Measurements from ENCODE around the gene TRAF6.
A peak's percentile ranks its signal among the peaks of the same experiment; 100 is the strongest.

The TRAF6 gene

DNA sequence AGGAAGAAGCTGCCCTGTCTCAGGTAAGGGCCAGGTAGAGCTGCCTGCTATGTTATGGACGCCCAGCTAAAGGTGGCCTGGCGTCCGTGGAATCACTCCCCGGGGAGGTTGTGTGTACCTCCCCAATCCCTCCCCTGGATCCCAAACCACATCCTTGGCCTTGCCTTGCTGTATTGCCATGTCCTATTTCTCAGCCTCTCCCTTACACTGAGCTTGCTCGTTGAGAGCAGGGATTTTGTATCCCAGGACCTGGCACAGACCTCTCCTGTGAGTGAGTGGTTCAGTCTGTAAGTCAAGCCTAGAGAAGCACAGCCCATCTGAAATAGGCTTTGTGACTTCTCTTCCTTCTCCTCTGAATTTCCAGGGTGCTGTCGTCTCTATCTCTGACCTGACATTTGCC, 53.9 kb downstream of the TRAF6 start:
- DNase-seq = no peak

DNA sequence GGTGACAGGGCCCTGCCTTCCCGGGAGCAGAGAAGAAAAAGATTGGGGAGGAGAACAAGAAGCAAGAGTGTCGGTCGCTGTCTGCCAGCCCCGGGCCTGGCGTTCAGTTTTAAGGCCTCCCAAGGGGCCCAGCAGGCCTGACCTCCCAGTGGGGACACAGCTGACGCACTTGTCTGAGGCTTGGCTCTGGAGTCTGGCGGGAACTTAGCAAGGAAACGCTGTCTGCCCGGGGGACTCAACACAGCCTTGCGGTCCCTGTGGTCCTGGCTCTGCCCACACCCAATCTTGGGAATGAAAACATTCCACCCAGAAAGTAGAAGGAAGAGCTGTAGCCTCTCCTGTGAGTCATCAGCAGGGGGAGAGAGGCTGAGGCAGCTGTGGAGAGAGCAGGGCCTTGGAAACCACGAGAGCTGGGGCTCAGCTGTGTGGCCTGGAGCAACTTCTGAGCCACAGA, 54.4 kb downstream of the TRAF6 start:
- peak; percentile 16 to 20 for DNase-seq

DNA sequence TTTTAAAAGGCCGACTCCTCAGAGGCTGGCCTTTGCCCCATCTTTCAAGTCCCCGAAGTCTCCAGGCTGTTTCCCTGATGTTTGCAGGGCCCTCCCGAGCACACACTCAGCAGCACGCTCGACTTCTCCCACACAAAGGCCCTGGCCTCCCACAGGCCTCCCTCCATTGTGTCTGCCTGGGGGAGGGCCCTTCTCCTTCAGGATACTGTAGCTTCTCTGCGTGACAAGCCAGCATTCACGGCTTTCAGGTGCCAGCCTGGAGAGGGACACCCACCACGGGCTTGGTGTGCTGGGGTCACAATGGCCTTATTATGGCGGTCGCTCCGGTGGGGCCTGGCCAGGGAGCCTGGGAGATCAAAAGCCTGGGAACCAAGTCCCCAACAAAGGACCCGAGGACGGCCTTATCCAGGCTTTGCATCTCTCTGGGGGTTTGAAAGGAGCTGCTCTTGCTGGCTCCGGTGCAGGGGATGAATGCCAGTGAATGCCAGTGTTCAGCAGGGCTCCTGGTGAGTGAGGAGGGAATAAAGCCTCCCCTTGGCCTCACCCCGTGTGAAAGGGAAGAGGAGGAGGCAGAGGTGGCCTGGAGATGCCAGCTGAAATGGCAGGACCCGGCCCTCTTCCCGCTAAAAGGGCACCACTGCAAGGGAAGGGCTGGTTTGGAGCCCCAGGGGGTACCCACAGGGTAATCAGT, 55.0 kb downstream of the TRAF6 start:
- no peak for DNase-seq

DNA sequence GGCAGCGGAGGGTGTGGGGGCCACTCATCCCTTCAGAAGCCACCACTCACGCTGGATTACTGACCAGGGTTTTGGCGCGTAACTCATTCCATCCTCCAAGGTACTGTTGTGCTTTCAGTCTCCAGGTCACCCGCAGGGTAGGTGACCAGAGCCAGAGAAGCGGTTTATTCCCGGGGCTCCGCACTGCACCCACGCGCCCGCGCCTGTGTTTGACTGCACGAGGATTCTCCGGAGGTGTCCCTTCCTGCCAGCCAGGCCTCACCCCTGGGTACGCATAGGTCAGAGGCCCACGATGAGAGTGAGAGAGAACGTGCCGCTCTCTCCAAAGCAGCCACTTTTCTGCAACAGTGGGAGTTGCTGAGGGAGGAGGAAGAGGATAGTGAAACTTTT, 55.5 kb downstream of the TRAF6 start:
- no peak for DNase-seq

DNA sequence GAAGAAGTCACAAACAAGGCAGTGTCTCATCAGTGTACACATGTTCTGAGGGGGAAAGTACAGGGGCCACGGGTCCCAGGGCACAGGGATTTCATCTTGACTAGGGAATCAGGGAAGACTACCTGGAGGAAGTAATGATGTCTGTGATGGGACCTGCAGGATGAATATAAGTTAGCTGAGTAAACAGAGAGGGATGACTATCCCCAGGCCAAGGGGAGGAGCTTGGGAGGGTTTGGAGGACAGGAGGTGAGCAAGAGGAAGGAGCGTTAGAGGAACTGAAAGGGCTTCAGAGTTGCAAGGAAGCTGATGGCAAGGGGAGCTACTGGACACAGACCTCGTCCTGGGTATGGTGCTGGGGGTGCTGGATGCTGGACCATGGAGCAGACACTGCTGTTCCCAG, 56.4 kb downstream of the TRAF6 start:
- peak; percentile 44 to 49 for DNase-seq

DNA sequence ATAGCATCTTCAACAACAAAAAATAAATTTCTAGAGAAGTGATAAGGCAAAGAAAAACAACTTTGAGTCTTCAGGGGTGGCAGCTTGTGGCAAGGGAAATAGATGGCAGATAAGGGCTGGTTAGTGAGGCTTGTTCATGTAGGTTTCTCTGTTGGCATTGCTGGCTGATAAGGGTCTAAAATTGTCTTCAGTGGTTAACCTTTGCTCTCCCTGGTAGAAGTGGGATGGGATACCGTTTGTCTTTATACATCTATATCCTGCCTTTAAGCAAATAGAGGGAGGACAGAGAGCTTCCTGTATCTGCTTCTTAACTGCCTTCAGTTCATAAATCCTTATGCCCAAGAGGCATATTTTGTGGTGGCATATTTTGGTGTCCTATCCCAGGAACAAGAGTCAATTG, 57.1 kb downstream of the TRAF6 start:
- no peak for DNase-seq

DNA sequence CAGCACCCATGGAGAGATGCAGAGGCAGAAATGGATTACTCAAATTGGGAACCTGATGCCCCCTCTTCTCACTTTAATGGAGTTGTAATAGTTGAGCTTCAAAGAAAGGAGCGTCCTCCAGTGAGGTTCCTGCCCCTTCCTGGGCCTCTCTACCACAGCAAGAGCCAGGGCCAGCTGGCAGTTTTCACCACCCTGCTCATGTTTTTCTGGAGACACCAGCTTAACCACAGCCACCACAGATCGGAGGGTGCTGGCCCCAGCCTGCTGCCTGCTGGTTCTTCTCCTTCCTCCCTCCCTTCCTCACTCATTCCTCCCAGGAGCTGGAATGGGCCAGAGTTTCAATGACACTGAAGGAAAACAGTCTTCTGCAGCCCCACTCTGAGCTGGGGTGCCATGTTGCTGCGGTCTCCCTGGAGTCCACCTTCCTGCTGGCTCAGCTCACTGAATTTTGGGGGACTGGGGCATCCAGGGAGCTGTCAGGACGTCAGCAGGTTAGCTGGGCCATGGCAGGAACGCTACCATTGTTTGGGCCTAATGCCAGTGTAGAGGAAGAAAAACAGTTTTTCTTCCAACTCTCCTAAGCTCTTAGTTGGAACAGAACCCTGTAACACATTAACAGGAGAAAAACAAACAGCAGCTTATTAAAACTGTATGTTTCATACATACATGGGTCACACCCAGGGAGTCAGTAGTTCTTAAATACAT, 57.7 kb downstream of the TRAF6 start:
- peak; percentile 43 to 63 for DNase-seq

DNA sequence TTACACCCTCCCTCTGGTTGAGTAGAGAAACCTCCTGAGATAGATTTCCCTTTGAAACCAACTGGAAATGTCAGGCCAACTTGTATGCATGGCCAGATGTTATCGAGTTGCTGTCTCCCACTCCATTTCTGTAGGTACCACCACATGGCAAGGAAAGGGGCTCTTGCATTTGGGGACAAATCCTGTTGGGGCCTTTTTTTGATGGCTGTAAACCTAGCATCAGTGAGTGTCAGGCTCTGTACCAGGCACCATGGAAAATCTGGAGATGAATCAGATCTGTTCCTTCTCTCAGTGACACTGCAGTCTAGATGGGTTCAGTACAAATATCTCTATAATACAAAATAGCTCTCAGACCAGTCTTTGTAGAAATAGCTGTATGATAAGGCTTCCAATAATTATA, 58.4 kb downstream of the TRAF6 start:
- DNase-seq = no peak

DNA sequence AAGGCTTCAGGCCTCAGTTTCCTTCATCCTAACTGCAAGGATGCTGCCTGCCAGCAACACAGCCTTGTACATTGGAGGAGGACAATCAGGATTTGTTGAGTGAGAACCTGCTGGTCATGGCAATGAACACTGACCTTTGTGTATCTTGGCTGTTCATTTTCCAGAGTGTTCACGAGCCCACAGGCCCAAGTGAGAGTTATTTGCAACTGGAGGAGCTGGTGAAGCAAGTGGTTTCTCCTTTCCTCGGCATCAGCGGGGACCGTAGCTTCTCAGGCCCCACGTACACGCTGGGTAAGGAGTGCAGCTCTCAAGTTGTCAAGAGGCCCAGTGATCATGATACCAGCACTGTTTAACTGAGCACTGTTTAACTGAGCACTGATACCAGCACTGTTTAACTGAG, 59.0 kb downstream of the TRAF6 start:
- DNase-seq = no peak

DNA sequence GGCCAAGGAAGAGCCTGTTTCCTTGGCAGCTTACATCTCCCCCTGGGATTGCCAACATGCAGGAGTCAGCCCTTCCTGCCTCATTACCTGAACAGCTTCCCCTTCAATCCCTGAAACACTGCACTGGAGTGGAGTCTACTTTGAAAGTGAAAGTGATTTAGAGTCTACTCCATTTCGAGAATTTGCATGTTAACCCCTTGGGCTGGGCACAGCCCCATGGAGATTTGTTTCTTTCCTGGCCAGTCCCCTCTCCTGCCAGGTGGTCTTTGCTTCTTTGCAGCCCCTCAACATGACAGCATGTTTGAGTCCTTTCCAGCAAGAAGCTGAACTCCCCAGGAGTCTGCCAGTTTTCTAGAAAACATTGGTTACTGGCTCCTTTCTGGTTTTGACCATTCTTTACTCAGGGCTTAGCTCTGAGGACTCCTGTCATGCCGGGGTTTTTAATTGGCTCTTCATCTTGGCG, 59.9 kb downstream of the TRAF6 start:
- DNase-seq = no peak

DNA sequence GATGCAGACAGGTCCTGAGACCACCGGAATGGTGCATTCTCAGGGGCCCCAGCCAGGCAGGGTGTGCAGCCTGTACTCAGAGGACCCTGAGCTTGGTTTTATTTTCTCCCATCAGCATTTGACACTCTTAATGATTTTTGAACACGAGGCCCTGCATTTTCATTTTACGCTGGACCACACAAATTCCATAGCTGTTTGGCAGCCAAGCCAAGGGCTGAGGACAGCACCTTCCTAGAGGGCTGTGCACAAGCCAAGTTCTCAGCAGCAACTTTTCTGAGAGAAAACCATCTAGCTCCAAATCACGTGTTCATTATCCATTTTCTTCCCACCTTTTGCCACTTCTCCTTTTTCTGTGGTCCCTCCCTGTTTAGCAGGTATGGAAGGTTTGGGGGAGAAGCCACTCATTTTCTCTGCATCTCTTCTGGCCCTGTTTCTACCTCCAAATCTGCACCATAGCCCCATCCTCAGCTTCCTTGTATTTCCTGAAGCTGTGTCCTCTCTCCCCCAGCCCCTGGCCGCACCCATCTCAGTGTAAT, 60.4 kb downstream of the TRAF6 start:
- no peak for DNase-seq

DNA sequence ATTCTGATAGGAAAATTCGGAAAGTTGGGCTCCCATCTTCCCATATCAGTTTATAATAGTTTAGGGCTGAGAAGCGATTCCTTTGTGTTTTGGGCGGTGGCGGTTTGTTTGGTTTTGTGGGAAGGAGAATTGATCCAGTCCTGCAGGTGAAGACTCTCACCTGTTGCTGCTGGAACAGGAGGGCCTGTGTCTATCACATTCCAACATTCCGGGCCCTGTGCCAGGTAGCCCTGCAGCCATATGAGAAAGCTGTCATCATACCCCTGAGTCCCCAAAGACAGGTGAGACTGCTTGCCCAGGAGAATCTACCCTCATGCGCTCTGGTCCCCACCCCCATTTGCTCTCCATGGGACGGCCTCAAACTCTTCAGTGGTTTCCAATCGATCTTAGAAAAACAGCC, 62.1 kb downstream of the TRAF6 start:
- DNase-seq = no peak

DNA sequence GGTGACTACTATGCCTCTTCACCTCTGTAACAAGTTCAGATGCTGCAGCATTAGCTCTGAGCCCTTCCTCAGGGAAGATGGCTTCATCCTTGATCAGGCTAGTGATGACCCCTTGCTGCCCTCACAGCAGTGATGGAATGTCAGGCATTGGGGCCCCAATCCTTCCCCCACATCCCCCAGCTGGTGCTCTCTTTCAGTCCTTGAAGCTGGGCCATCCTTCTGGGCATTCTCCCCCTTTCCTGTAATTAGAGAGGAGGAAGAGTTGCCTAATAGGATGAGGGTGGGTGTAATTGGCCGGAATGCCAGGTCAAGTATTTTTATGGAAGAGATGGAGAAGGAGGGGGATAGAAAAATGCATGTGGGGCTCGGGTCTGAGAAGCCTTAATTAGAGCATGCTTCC, 62.6 kb downstream of the TRAF6 start:
- DNase-seq = no peak

DNA sequence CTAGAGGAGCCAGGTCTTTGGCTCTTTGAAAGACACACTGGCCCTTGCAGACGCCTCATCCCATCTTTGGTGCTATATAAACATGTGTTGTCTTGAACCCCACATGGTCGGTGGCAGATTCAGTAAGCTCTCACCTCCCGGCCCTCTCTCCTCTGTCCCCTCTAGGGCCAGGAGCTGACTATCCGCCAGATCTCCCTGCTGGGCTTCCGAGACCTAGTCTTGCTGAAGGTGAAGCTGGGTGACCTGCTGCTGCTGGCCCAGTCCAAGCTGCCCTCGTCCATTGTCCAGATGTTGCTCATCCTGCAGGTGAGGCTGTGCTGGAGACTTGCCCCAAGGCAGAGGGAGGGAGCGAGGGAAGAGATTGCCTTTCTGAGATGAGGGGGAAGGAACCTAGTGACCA, 63.9 kb downstream of the TRAF6 start:
- DNase-seq = no peak

DNA sequence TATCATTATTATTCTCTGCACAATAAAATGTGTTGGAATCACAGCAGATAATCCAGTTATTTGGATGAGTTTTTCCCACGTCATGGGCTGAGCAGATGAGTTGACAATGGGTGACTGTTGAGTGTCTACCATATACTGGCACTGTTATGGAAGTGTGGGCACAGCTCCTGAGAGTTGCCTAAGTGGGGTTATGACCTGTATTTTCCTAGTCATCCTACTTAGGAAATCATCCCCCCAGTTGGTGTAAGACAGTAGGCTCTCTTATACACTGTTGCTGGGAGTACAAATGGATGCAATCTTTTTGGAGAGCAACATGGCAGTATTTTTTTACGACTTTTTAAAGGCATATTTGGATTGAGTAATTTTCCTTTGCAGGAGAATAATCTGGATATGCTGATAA, 66.4 kb downstream of the TRAF6 start:
- DNase-seq = peak in 1 of 2 experiments; percentile 10

DNA sequence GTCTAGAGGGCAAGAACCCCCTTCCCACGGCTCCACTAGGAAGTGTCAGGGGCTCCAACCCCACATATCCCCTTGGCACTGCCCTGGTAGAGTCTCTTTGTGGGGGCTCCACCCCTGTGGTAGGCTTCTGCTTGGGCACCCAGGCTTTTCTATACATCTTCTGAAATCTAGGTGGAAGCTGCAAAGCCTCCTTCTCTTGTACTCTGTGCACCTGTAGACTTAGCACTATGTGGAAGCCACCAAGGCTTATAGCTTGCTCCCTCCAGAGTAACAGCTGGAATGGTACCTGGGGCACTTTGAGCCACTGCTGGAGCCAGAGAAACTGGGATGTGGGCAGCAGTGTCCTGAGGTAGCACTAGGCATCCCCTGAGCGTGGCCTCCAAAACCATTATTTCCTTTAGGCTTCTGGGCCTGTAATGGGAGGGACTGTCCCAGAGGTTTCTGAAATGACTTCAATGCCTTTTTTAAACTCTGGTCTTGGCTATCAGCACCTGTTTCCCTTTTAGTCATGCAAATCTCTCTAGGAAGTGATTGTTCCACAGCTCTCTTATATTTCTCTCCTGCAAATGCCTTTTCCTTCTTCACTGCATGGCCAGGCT, 68.4 kb downstream of the TRAF6 start:
- no peak for DNase-seq

DNA sequence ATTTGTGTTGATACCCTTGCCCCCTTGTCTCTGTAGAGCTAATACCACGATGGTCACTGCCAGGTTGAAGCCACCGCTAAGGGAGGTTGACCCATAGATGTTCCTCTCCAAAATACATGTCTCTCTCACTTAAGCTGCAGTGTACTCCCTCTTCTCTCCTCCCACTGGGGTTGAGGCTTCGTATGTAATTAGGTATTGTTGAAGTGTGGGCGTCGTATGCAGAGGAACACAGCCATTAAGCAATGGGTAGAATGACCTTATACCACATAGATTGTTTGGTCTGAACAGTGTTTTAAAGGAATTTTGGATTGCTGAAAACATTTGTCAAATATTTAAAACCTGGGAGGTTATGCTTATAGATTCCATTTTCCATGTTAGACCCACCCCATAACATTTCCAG, 71.9 kb downstream of the TRAF6 start:
- DNase-seq = no peak

DNA sequence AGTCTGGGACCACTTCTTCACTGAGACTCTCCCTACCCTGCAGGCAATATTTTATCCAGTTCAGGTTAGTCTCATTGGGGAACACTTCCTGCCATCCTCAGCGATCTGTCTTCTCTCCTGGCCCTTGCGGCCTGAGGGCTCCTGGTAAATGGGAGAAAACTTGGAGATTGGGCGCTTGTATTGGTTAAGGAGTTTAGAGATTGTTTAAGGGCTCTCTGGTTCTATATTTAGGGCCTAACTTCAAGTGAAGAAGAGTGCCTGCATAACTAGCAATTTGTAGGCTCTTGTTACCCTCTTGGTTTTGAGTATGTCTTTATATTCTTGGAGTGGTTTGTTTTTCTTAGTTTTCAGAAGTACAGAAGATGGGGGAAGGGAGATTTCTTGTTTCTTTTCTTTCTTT, 72.7 kb downstream of the TRAF6 start:
- no peak for DNase-seq

Measured in AML-193 (cell line).